ENCODE measurements around the gene CHPF.

Gene CHPF

GRCh38 chr2:219561179-219562048 is 17.8 kb upstream of the CHPF start:
- H3K4me3 ChIP-seq (ENCODE audit: low read length), result no peak overlapping the region
- peaks cover 37% of the 10 kb centered on the region for H3K36me3 ChIP-seq (ENCODE audit: insufficient read depth, low read length)
- H3K9me3 ChIP-seq (ENCODE audit: low read length), result peaks cover 2% of the 10 kb centered on the region
- H2AFZ ChIP-seq (ENCODE audit: low read depth, low read length), result no peak overlapping the region
- no peaks in the 10 kb centered on the region for H3K27me3 ChIP-seq (ENCODE audit: insufficient read depth, low read length)
- peaks cover 4% of the 10 kb centered on the region for H3K4me1 ChIP-seq (ENCODE audit: insufficient read depth, low read length)

GRCh38 chr2:219560893-219561178 is 17.2 kb upstream of the CHPF start:
- H3K4me3 ChIP-seq (ENCODE audit: low read length), result no peak overlapping the region
- peaks cover 34% of the 10 kb centered on the region for H3K36me3 ChIP-seq (ENCODE audit: insufficient read depth, low read length)
- H2AFZ ChIP-seq (ENCODE audit: low read depth, low read length), result no peak overlapping the region

DNA sequence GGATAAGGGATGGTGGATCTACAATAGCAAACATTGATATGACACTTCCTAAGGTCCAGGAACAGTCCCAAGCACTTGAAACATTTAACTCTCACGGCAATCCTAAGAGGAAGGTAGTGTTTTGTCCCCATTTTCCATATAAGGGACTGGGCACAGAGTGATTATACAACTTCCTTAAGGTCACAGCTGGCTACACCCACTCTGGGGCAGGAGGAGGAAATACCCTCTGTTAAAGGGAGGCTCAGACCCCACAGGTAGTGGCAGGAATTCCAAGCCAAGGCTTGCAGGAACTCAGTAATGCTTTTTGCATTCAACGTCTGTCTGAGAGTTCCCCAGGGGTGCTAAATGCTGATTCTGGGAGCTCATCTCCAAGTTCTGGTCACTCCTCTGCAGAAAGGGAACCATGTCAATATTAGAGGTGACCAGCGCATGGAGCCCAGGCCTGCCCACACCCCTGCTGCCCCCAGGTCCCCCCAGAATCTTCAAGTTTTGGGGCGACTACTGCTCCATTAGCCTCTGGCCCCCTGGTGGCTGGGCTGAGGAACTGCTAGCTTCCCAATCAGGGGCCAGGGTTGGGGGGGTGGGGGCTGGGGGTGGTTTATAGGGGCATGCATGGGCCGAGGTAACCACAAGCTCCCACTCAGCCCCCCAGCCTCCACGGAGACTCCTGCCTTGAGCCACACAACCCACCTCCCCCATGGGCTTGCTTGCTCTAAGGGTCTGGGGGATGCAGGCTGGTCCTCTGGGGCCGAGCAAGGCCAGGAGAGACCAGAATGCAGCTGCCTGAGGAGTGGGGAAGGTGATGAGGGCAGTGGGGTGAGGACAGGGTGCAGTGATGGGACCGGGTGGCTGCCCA is 16.7 kb upstream of the CHPF start:
- Histone ChIP-seq H3K4me3 (ENCODE audit: low read length) (no peak overlapping the region), H3K9me3 (ENCODE audit: low read length) (peaks cover 2% of the 10 kb centered on the region), H3K4me1 (ENCODE audit: insufficient read depth, low read length) (peaks cover 4% of the 10 kb centered on the region), H3K36me3 (ENCODE audit: insufficient read depth, low read length) (peaks cover 34% of the 10 kb centered on the region), H2AFZ (ENCODE audit: low read depth, low read length) (no peak overlapping the region), H3K27me3 (ENCODE audit: insufficient read depth, low read length) (no peaks in the 10 kb centered on the region)

More at GRCh38 chr2:219560893-219561178, 17.2 kb upstream of the CHPF start:
- H3K27me3 ChIP-seq (ENCODE audit: insufficient read depth, low read length), result no peaks in the 10 kb centered on the region
- H3K9me3 ChIP-seq (ENCODE audit: low read length), result peaks cover 2% of the 10 kb centered on the region
- H3K4me1 ChIP-seq (ENCODE audit: insufficient read depth, low read length), result peaks cover 4% of the 10 kb centered on the region

DNA sequence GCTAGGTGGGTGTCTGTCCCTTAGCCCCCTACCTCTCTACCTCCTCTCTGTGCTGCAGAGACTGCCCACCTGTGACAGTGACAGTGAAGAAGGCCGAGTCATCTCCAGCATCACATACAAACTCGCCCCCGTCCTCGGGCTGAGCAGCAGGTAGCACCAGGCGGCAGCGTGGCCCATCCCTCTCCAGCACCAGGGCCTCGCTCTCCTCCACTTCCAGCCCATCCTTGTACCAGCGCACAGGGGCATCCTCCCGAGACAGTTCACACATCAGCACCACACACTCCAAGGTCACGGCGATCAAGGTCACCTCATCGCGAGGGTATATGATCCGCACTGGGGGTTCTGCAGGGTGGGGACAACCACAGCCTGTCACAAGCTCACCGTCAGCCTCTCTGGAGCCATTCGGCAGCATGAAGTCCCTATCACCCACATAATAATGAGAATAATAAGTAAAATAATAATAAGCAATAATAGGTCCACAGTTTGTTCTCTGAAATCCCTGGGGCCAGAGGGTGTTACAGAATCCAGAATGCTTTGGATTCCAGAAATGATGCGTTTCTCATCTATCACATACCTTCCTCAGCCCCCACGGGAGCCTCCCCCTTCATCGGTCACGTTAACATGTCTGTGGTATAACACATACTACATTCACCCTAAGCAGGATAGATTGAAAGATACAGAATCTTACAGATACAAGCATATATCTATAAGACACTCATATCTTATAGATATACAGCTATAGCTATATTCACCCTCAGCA is 15.7 kb upstream of the CHPF start:
- H3K4me3 ChIP-seq (ENCODE audit: low read length), result no peak overlapping the region
- H3K9me3 ChIP-seq (ENCODE audit: low read length), result peaks cover 2% of the 10 kb centered on the region
- peaks cover 4% of the 10 kb centered on the region for H3K4me1 ChIP-seq (ENCODE audit: insufficient read depth, low read length)
- peaks cover 32% of the 10 kb centered on the region for H3K36me3 ChIP-seq (ENCODE audit: insufficient read depth, low read length)
- no peaks in the 10 kb centered on the region for H3K27me3 ChIP-seq (ENCODE audit: insufficient read depth, low read length)
- no peak overlapping the region for H2AFZ ChIP-seq (ENCODE audit: low read depth, low read length)

GRCh38 chr2:219557791-219558785 is 14.5 kb upstream of the CHPF start:
- peaks cover 2% of the 10 kb centered on the region for H3K9me3 ChIP-seq (ENCODE audit: low read length)

DNA sequence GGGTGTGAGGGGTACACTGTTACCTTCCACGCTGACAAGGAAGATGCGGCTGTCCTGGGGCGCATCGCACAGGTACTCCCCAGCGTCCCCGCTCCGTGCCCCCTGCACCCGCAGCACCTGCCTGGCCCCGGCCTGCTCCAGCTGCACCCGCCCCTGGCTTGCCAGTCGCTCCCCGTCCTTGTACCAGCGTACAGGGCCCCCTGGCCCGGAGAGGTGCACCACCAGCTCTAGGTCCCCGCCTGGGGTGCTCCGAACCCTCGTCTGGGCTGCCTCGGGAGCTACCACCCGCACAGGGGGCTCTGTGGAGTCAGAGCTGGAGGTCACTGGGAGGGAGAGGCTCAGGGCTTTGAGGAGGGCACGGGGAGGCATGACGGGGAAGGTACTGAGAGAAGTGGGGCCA is 13.7 kb upstream of the CHPF start:
- peaks cover 10% of the 10 kb centered on the region for H3K4me1 ChIP-seq (ENCODE audit: insufficient read depth, low read length)
- no peak overlapping the region for H3K4me3 ChIP-seq (ENCODE audit: low read length)
- peaks cover 21% of the 10 kb centered on the region for H3K36me3 ChIP-seq (ENCODE audit: insufficient read depth, low read length)
- no peaks in the 10 kb centered on the region for H3K27me3 ChIP-seq (ENCODE audit: insufficient read depth, low read length)
- H3K9me3 ChIP-seq (ENCODE audit: low read length), result peaks cover 2% of the 10 kb centered on the region
- H2AFZ ChIP-seq (ENCODE audit: low read depth, low read length), result no peak overlapping the region

More at GRCh38 chr2:219557791-219558785, 14.5 kb upstream of the CHPF start:
- H3K36me3 ChIP-seq (ENCODE audit: insufficient read depth, low read length), result peaks cover 27% of the 10 kb centered on the region
- H2AFZ ChIP-seq (ENCODE audit: low read depth, low read length), result no peak overlapping the region
- peaks cover 5% of the 10 kb centered on the region for H3K4me1 ChIP-seq (ENCODE audit: insufficient read depth, low read length)
- H3K4me3 ChIP-seq (ENCODE audit: low read length), result no peak overlapping the region
- H3K27me3 ChIP-seq (ENCODE audit: insufficient read depth, low read length), result no peaks in the 10 kb centered on the region

GRCh38 chr2:219556413-219556812 is 12.8 kb upstream of the CHPF start:
- Histone ChIP-seq H3K9me3 (ENCODE audit: low read length) (peaks cover 2% of the 10 kb centered on the region), H2AFZ (ENCODE audit: low read depth, low read length) (no peak overlapping the region), H3K36me3 (ENCODE audit: insufficient read depth, low read length) (peaks cover 18% of the 10 kb centered on the region), H3K4me1 (ENCODE audit: insufficient read depth, low read length) (peaks cover 11% of the 10 kb centered on the region), H3K27me3 (ENCODE audit: insufficient read depth, low read length) (no peaks in the 10 kb centered on the region), H3K4me3 (ENCODE audit: low read length) (no peak overlapping the region)

- peaks cover 2% of the 10 kb centered on the region for H3K9me3 ChIP-seq (ENCODE audit: low read length)
- H2AFZ ChIP-seq (ENCODE audit: low read depth, low read length), result no peak overlapping the region
- H3K27me3 ChIP-seq (ENCODE audit: insufficient read depth, low read length), result no peaks in the 10 kb centered on the region
- peaks cover 11% of the 10 kb centered on the region for H3K4me1 ChIP-seq (ENCODE audit: insufficient read depth, low read length)
- no peak overlapping the region for H3K4me3 ChIP-seq (ENCODE audit: low read length)
- peaks cover 14% of the 10 kb centered on the region for H3K36me3 ChIP-seq (ENCODE audit: insufficient read depth, low read length)
Measured at GRCh38 chr2:219555956-219556355, 12.3 kb upstream of the CHPF start.

DNA sequence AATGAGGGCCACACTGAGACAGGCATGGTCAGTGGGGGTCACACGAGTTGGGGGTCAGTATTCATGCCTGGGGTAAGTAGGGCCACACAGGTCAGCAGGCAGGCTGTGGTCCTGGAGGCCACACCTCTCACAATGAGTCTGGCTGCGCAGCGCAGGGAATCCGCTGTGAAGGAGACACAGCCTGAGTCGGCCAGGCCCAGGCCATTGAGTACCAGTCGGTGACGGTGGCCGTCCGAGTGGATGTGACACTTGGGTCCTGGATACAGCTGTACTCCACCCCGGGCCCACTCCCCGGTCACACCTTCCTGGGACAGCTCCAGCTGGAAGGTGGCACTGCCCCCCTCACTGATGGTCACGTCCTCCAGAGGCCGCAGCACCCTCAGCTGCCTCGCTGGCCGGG is 10.7 kb upstream of the CHPF start:
- Histone ChIP-seq H2AFZ (ENCODE audit: low read depth, low read length) (no peak overlapping the region), H3K4me1 (ENCODE audit: insufficient read depth, low read length) (peaks cover 11% of the 10 kb centered on the region), H3K27me3 (ENCODE audit: insufficient read depth, low read length) (no peaks in the 10 kb centered on the region), H3K36me3 (ENCODE audit: insufficient read depth, low read length) (peaks cover 20% of the 10 kb centered on the region), H3K9me3 (ENCODE audit: low read length) (peaks cover 2% of the 10 kb centered on the region), H3K4me3 (ENCODE audit: low read length) (no peak overlapping the region)

DNA sequence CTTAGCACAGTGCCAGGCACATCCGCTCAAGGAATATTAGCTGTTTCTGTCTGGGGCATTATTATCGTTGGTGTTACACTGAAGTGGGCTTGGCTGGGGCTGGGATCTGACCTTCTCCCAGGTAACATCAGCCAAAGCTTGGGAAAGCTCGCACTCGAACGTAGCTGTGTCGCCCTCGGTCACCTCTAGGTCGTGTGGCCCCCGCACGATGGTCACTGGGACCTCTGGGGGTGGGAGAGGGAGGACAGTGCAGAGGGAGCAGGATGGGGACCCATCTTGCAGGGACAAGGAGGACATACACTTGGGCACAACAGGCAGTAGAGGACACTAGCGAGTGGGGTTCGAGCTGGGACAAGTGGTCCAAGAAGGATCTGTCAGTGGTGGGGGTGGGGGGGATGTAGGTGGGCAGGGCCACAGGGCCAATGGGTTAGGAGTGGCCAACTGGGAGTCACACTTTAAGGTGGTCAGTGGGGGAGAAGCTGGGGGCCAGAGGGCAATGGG is 9.9 kb upstream of the CHPF start:
- Histone ChIP-seq H3K27me3 (ENCODE audit: insufficient read depth, low read length) (no peaks in the 10 kb centered on the region), H3K36me3 (ENCODE audit: insufficient read depth, low read length) (peaks cover 21% of the 10 kb centered on the region), H2AFZ (ENCODE audit: low read depth, low read length) (no peak overlapping the region), H3K4me3 (ENCODE audit: low read length) (no peak overlapping the region), H3K4me1 (ENCODE audit: insufficient read depth, low read length) (peaks cover 11% of the 10 kb centered on the region), H3K9me3 (ENCODE audit: low read length) (no peaks in the 10 kb centered on the region)

- H2AFZ ChIP-seq (ENCODE audit: low read depth, low read length), result no peak overlapping the region
- no peaks in the 10 kb centered on the region for H3K27me3 ChIP-seq (ENCODE audit: insufficient read depth, low read length)
- no peaks in the 10 kb centered on the region for H3K9me3 ChIP-seq (ENCODE audit: low read length)
Measured at GRCh38 chr2:219553168-219553417, 9.5 kb upstream of the CHPF start.

More at GRCh38 chr2:219553168-219553417, 9.5 kb upstream of the CHPF start:
- peaks cover 25% of the 10 kb centered on the region for H3K36me3 ChIP-seq (ENCODE audit: insufficient read depth, low read length)
- peaks cover 11% of the 10 kb centered on the region for H3K4me1 ChIP-seq (ENCODE audit: insufficient read depth, low read length)
- H3K4me3 ChIP-seq (ENCODE audit: low read length), result peak overlapping the region; percentile 58

Data from neuron (in vitro differentiated cells).